K562 (cell line): ENCODE data around the gene KLHL6. TPM values are rescaled to one million over a fixed set of nuclear protein-coding genes. Genes with fewer than 3 reads are reported as not detected.

Source experiments
- BRF1 ChIP-seq: IDR thresholded peaks from 3 replicates; pipeline ENCODE4 v1.6.1; 2011; ENCODE audit warnings: borderline replicate concordance, mild to moderate bottlenecking; ENCODE audit not compliant: insufficient read length; ENCODE audit errors: extremely low read depth
- C11orf30 ChIP-seq: fragments of 450-650 bp; IDR thresholded peaks from 2 replicates; pipeline ENCODE4 v1.6.1; 2016; ENCODE audit warnings: low read depth, mild to moderate bottlenecking
- CBX5 ChIP-seq: IDR thresholded peaks from 2 replicates; pipeline ENCODE4 v1.6.1; 2014; ENCODE audit warnings: low read depth, borderline replicate concordance
- CTCF ChIP-seq, 3 experiments: IDR thresholded peaks in 2 of 3; conservative IDR thresholded peaks in 1 of 3; 2 replicates each; pipeline ENCODE4 v1.5.1; 2011 to 2012; ENCODE audit warnings: low read length in 3 of 3, mild to moderate bottlenecking in 3 of 3, control low read depth in 2 of 3, improper control_type of control experiment in 1 of 3, inconsistent platforms in 1 of 3, low read depth in 1 of 3, mixed read lengths in 1 of 3, moderate library complexity in 1 of 3; ENCODE audit not compliant: insufficient read depth in 2 of 3
- DMBX1 ChIP-seq: fragments of 250-450 bp; sonication (Bioruptor Pico); IDR thresholded peaks from 2 replicates; pipeline ENCODE4 v1.8.0; 2022; ENCODE audit warnings: inconsistent platforms, mild to moderate bottlenecking, moderate library complexity, borderline replicate concordance
- FOXO4 ChIP-seq: fragments of 450-650 bp; formaldehyde crosslinking; IDR thresholded peaks from 2 replicates; pipeline ENCODE4 v1.4.0; 2020; ENCODE audit warnings: mild to moderate bottlenecking, moderate library complexity
- GTF2E2 ChIP-seq: fragments of 200-800 bp; sonication (Bioruptor generic); IDR thresholded peaks from 2 replicates; pipeline ENCODE4 v1.6.1; 2016; ENCODE audit warnings: missing genetic modification characterization, missing compliant biosample characterization
- KLF1 ChIP-seq: fragments of 450-650 bp; IDR thresholded peaks from 2 replicates; pipeline ENCODE4 v1.6.1; 2016; ENCODE audit warnings: missing genetic modification characterization, missing compliant biosample characterization
- MXI1 ChIP-seq: IDR thresholded peaks from 2 replicates; pipeline ENCODE4 v1.6.1; 2011; ENCODE audit warnings: low read depth, mild to moderate bottlenecking, improper control_type of control experiment, low read length
- PHF20 ChIP-seq: fragments of 450-650 bp; IDR thresholded peaks from 2 replicates; pipeline ENCODE4 v1.6.1; 2018; ENCODE audit not compliant: partially characterized antibody
- PTRF ChIP-seq: fragments of 450-650 bp; IDR thresholded peaks from 2 replicates; pipeline ENCODE4 v1.6.1; 2016; ENCODE audit warnings: mild to moderate bottlenecking, missing genetic modification characterization, missing compliant biosample characterization
- SIN3A ChIP-seq, 2 experiments: fragments of 150-350 bp in 1 of 2; IDR thresholded peaks; 2 replicates each; pipeline ENCODE4 v1.6.1; 2011 to 2016; ENCODE audit warnings: borderline replicate concordance in 2 of 2, low read depth in 2 of 2, low read length in 2 of 2, mild to moderate bottlenecking in 2 of 2, moderate library complexity in 2 of 2; ENCODE audit not compliant: control insufficient read depth in 1 of 2
- SIX5 ChIP-seq, 2 experiments: IDR thresholded peaks; 2 replicates each; pipeline ENCODE4 v1.6.1; 2011; ENCODE audit warnings: low read length in 2 of 2, borderline replicate concordance in 1 of 2, low read depth in 1 of 2, mild to moderate bottlenecking in 1 of 2, moderate library complexity in 1 of 2; ENCODE audit not compliant: insufficient read depth in 1 of 2
- SMARCB1 ChIP-seq: IDR thresholded peaks from 2 replicates; pipeline ENCODE4 v1.6.1; 2011; ENCODE audit warnings: improper control_type of control experiment, low read depth; ENCODE audit not compliant: insufficient read length
- SRF ChIP-seq, 2 experiments: fragments of 250-450, 450-650 bp in 1 of 2; sonication (Bioruptor Pico) in 1 of 2; sonication (generic) in 1 of 2; formaldehyde crosslinking; IDR thresholded peaks; 2 replicates each; pipeline versions ENCODE4 v1.5.0 to v1.5.1; 2020 to 2022; ENCODE audit warnings: mild to moderate bottlenecking in 1 of 2, missing genetic modification reagents in 1 of 2
- TRIM28 ChIP-seq: fragments of 450-650 bp; IDR thresholded peaks from 2 replicates; pipeline ENCODE4 v1.6.1; 2017
- YBX1 ChIP-seq: fragments of 450-650 bp; IDR thresholded peaks from 2 replicates; pipeline ENCODE4 v1.7.1; 2016; ENCODE audit warnings: mild to moderate bottlenecking
- ZFP1 ChIP-seq: fragments of 450-650 bp; formaldehyde crosslinking; IDR thresholded peaks from 2 replicates; pipeline ENCODE4 v1.4.0; 2020; ENCODE audit warnings: mild to moderate bottlenecking, mixed read lengths
- ZNF436 ChIP-seq: fragments of 250-450, 450-650 bp; sonication (Bioruptor Pico); formaldehyde crosslinking; IDR thresholded peaks from 2 replicates; pipeline ENCODE4 v1.7.0; 2020; ENCODE audit warnings: mild to moderate bottlenecking
- ZNF639 ChIP-seq, 2 experiments: fragments of 200-800 bp in 1 of 2; sonication (Bioruptor generic) in 1 of 2; sonication (generic) in 1 of 2; formaldehyde crosslinking in 1 of 2; IDR thresholded peaks in 1 of 2; conservative IDR thresholded peaks in 1 of 2; 2 replicates each; pipeline versions ENCODE4 v1.5.0 to v1.6.1; 2016 to 2020; ENCODE audit warnings: missing compliant biosample characterization in 1 of 2, missing genetic modification characterization in 1 of 2, missing genetic modification reagents in 1 of 2
- ZNF76 ChIP-seq: fragments of 250-450 bp; sonication (Bioruptor Pico); IDR thresholded peaks from 2 replicates; pipeline ENCODE4 v1.4.0; 2020; ENCODE audit warnings: mild to moderate bottlenecking, moderate library complexity, borderline replicate concordance
- ZNF778 ChIP-seq: fragments of 450-650 bp; formaldehyde crosslinking; IDR thresholded peaks from 2 replicates; pipeline ENCODE4 v1.4.0; 2020; ENCODE audit warnings: mild to moderate bottlenecking, moderate library complexity
- ZZZ3 ChIP-seq: fragments of 450-650 bp; IDR thresholded peaks from 2 replicates; pipeline ENCODE4 v1.6.1; 2016; ENCODE audit warnings: antibody characterized with exemption, mild to moderate bottlenecking, moderate library complexity
- polyA plus RNA-seq, 8 experiments: library from polyadenylated mRNA; depleted of rRNA in 4 of 8; stranded (reverse) in 5 of 8; unstranded in 3 of 8; fragments of >200 nt; fragmentation: Nextera tagmentation in 2 of 8; fragmentation: Illumina TruSeq in 1 of 8; extraction: Ambion mirVana in 2 of 8; extraction: Trizol in 1 of 8; gene quantifications; 2 replicates each; pipeline versions ENCODE4 v1.2.1 to v1.2.3, GENCODE V29; 2011 to 2014; ENCODE audit warnings: inconsistent platforms in 1 of 8, missing spikeins in 1 of 8
- total RNA-seq, 7 experiments: library from RNA; depleted of rRNA in 6 of 7; stranded (reverse); fragments of >200 nt in 6 of 7; fragmentation: Illumina TruSeq in 2 of 7; extraction: Trizol in 2 of 7; gene quantifications; 2 replicates each; pipeline versions ENCODE4 v1.2.1 to v1.2.3, GENCODE V29; 2011 to 2021; ENCODE audit warnings: low replicate concordance in 1 of 7

The KLHL6 gene
- total and polyA plus RNA-seq, 9 of the 15 experiments (the other 6 are each of a cell fraction or from before 2014, with no cell fraction given): 0.18 to 2.1 (median 1.4) TPM

GRCh38 chr3:183515968-183516851, 39.3 kb downstream of the KLHL6 start (continued):
- TF ChIP-seq PTRF (tag) (no peak), CTCF (IDR thresholded peaks at IDR 0.05 in 2 of 3, conservative IDR thresholded peaks at IDR 0.05 in 1 of 3; ENCODE audit: insufficient read depth in 2 of 3, low read depth in 1 of 3, low read length in 3 of 3) (peak in 2 of 3 experiments; percentile 16 to 22; a peak in 1 of 6 replicates), ZNF436 (no peak), SRF (CRISPR knock-in tag; IDR thresholded peaks at IDR 0.05) (no peak), BRF1 (no peak), ZNF76 (CRISPR knock-in tag) (no peak), CBX5 (no peak), DMBX1 (CRISPR knock-in tag) (0 out of 2 replicates have a peak, but pooled peaks have one; percentile 11), KLF1 (tag) (no peak), SIN3A (IDR thresholded peaks at IDR 0.05; ENCODE audit: borderline replicate concordance in 2 of 2, control insufficient read depth in 1 of 2, low read depth in 2 of 2, low read length in 2 of 2) (no peak), TRIM28 (no peak), SIX5 (IDR thresholded peaks at IDR 0.05; ENCODE audit: borderline replicate concordance in 1 of 2, insufficient read depth in 1 of 2, low read depth in 1 of 2, low read length in 2 of 2) (no peak), GTF2E2 (tag) (no peak), ZFP1 (CRISPR knock-in tag) (no peak), FOXO4 (CRISPR knock-in tag) (no peak), ZZZ3 (no peak), MXI1 (no peak), PHF20 (no peak), YBX1 (no peak), C11orf30 (peak; percentile 81), SMARCB1 (no peak), ZNF778 (CRISPR knock-in tag) (no peak), ZNF639 (CRISPR knock-in tag; conservative IDR thresholded peaks at IDR 0.05 in 1 of 2, IDR thresholded peaks at IDR 0.05 in 1 of 2) (0 out of 4 replicates have a peak, but pooled peaks of 1 of the 2 experiments have one; percentile 34)
